Measurements from ENCODE around the gene RNF31. TPM values are rescaled to one million over a fixed set of nuclear protein-coding genes. Genes with fewer than 3 reads are reported as not detected.

Gene RNF31
- total and polyA plus RNA-seq, 2 of the 13 experiments (the other 11 are each of a cell fraction or from before 2014, with no cell fraction given), result 48.2 to 86.8 TPM

DNA sequence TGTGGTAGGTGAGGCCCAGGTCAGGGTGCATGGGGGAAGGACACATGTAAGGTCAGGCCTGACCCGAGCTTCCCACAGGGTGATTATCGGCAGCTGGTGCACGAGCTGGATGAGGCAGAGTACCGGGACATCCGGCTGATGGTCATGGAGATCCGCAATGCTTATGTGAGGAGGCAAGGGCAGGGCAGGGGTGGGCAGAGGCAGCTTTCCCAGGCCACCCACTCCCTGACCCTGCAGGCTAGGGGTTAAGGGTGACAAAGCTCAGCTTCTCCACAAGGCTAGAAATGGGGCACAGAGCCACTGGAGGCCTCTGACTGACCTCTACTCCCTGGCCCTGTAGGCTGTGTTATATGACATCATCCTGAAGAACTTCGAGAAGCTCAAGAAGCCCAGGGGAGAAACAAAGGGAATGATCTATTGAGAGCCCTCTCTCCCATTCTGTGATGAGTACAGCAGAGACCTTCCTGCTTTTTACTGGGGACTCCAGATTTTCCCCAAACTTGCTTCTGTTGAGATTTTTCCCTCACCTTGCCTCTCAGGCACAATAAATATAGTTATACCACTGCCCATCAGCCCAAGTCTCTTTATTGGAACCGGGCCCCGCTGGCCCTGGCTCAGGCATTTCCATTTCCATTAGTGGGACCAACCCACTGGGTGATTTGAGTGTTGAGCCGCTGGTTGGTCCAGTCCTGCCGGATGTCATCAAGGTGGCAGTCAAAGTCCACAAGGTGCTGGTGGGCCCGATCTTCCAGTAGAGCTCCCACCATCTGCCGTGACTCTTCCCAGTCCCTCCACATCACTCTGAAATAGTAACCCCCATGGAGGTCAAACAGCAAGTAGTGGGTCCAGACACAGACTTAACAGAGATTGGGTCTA is 8.7 kb upstream of the RNF31 start (continued):
- TF ChIP-seq, protein P1, sequence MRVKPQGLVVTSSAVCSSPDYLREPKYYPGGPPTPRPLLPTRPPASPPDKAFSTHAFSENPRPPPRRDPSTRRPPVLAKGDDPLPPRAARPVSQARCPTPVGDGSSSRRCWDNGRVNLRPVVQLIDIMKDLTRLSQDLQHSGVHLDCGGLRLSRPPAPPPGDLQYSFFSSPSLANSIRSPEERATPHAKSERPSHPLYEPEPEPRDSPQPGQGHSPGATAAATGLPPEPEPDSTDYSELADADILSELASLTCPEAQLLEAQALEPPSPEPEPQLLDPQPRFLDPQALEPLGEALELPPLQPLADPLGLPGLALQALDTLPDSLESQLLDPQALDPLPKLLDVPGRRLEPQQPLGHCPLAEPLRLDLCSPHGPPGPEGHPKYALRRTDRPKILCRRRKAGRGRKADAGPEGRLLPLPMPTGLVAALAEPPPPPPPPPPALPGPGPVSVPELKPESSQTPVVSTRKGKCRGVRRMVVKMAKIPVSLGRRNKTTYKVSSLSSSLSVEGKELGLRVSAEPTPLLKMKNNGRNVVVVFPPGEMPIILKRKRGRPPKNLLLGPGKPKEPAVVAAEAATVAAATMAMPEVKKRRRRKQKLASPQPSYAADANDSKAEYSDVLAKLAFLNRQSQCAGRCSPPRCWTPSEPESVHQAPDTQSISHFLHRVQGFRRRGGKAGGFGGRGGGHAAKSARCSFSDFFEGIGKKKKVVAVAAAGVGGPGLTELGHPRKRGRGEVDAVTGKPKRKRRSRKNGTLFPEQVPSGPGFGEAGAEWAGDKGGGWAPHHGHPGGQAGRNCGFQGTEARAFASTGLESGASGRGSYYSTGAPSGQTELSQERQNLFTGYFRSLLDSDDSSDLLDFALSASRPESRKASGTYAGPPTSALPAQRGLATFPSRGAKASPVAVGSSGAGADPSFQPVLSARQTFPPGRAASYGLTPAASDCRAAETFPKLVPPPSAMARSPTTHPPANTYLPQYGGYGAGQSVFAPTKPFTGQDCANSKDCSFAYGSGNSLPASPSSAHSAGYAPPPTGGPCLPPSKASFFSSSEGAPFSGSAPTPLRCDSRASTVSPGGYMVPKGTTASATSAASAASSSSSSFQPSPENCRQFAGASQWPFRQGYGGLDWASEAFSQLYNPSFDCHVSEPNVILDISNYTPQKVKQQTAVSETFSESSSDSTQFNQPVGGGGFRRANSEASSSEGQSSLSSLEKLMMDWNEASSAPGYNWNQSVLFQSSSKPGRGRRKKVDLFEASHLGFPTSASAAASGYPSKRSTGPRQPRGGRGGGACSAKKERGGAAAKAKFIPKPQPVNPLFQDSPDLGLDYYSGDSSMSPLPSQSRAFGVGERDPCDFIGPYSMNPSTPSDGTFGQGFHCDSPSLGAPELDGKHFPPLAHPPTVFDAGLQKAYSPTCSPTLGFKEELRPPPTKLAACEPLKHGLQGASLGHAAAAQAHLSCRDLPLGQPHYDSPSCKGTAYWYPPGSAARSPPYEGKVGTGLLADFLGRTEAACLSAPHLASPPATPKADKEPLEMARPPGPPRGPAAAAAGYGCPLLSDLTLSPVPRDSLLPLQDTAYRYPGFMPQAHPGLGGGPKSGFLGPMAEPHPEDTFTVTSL (CRISPR knock-in tag; IDR thresholded peaks at IDR 0.05; ENCODE audit: borderline replicate concordance), result no peak
- TF ChIP-seq MEIS1 (CRISPR knock-in tag; IDR thresholded peaks at IDR 0.05; ENCODE audit: borderline replicate concordance), result no peak
- no peak for TF ChIP-seq HNRNPUL1 (IDR thresholded peaks at IDR 0.05; ENCODE audit: low read depth, low read length)
- TF ChIP-seq ZNF510 (CRISPR knock-in tag; IDR thresholded peaks at IDR 0.05; ENCODE audit: low read depth), result no peak
- no peak for TF ChIP-seq ZNF282 (IDR thresholded peaks at IDR 0.05; ENCODE audit: partially characterized antibody)
- TF ChIP-seq, protein P2, sequence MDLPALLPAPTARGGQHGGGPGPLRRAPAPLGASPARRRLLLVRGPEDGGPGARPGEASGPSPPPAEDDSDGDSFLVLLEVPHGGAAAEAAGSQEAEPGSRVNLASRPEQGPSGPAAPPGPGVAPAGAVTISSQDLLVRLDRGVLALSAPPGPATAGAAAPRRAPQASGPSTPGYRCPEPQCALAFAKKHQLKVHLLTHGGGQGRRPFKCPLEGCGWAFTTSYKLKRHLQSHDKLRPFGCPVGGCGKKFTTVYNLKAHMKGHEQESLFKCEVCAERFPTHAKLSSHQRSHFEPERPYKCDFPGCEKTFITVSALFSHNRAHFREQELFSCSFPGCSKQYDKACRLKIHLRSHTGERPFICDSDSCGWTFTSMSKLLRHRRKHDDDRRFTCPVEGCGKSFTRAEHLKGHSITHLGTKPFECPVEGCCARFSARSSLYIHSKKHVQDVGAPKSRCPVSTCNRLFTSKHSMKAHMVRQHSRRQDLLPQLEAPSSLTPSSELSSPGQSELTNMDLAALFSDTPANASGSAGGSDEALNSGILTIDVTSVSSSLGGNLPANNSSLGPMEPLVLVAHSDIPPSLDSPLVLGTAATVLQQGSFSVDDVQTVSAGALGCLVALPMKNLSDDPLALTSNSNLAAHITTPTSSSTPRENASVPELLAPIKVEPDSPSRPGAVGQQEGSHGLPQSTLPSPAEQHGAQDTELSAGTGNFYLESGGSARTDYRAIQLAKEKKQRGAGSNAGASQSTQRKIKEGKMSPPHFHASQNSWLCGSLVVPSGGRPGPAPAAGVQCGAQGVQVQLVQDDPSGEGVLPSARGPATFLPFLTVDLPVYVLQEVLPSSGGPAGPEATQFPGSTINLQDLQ (CRISPR knock-in tag; IDR thresholded peaks at IDR 0.05), result no peak
- TF ChIP-seq ZC3H13 (CRISPR knock-in tag; IDR thresholded peaks at IDR 0.05), result no peak
- no peak for TF ChIP-seq ZNF83 (CRISPR knock-in tag; IDR thresholded peaks at IDR 0.05; ENCODE audit: borderline replicate concordance)
- TF ChIP-seq, protein P3, sequence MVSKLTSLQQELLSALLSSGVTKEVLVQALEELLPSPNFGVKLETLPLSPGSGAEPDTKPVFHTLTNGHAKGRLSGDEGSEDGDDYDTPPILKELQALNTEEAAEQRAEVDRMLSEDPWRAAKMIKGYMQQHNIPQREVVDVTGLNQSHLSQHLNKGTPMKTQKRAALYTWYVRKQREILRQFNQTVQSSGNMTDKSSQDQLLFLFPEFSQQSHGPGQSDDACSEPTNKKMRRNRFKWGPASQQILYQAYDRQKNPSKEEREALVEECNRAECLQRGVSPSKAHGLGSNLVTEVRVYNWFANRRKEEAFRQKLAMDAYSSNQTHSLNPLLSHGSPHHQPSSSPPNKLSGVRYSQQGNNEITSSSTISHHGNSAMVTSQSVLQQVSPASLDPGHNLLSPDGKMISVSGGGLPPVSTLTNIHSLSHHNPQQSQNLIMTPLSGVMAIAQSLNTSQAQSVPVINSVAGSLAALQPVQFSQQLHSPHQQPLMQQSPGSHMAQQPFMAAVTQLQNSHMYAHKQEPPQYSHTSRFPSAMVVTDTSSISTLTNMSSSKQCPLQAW (CRISPR knock-in tag; IDR thresholded peaks at IDR 0.05), result no peak
- no peak for TF ChIP-seq KLF12 (CRISPR knock-in tag; IDR thresholded peaks at IDR 0.05; ENCODE audit: borderline replicate concordance)
- peak; percentile 12 for TF ChIP-seq HNRNPH1 (optimal IDR thresholded peaks at IDR 0.05; ENCODE audit: low read depth, low read length)
- no peak for TF ChIP-seq MEF2D (CRISPR knock-in tag; IDR thresholded peaks at IDR 0.05)
- TF ChIP-seq ZNF883 (CRISPR knock-in tag; IDR thresholded peaks at IDR 0.05; ENCODE audit: not compliant biosample characterization), result no peak
- TF ChIP-seq, protein P4, sequence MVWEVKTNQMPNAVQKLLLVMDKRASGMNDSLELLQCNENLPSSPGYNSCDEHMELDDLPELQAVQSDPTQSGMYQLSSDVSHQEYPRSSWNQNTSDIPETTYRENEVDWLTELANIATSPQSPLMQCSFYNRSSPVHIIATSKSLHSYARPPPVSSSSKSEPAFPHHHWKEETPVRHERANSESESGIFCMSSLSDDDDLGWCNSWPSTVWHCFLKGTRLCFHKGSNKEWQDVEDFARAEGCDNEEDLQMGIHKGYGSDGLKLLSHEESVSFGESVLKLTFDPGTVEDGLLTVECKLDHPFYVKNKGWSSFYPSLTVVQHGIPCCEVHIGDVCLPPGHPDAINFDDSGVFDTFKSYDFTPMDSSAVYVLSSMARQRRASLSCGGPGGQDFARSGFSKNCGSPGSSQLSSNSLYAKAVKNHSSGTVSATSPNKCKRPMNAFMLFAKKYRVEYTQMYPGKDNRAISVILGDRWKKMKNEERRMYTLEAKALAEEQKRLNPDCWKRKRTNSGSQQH (CRISPR knock-in tag; IDR thresholded peaks at IDR 0.05; ENCODE audit: low read depth), result no peak

All from HepG2 (cell line).